Pancreas (tissue), 10 donors: Measurements from ENCODE around the gene PPP2R5D. TPM values are rescaled to one million over a fixed set of nuclear protein-coding genes. Genes with fewer than 3 reads are reported as not detected.

ENCODE experiments used
- ATAC-seq, 4 donors: fragments of 200-7000 bp; cut with Tn5 transposase; one replicate each; pipeline versions ENCODE4 v1.8.0 to v1.9.1; 2020; ENCODE audit warnings: mild to moderate bottlenecking in 4 of 4, moderate library complexity in 4 of 4
- DNase-seq, 6 donors: peaks; one replicate each; pipeline ENCODE4 v3.0.0-alpha.2; 2020
- FAIRE-seq: peaks from 2 replicates; lab custom pipeline; 2012; peaks lifted over from hg19 to GRCh38; lab: Jason Lieb, UNC
- H3K27ac ChIP-seq, 4 donors: fragments of 200-600 bp; sonication (generic); 1 replicate in 3 of 4; 2 replicates in 1 of 4; pipeline versions ENCODE4 v1.5.0 to v1.8.0; 2020
- H3K27me3 ChIP-seq, 4 donors: fragments of 200-600 bp; one replicate each; pipeline ENCODE4 v1.8.0; 2021
- H3K36me3 ChIP-seq, 3 donors: fragments of 200-600 bp; sonication (generic) in 1 of 3; one replicate each; pipeline versions ENCODE4 v1.5.0 to v1.8.0; 2020 to 2021
- H3K4me1 ChIP-seq, 3 donors: fragments of 200-600 bp; one replicate each; pipeline ENCODE4 v1.8.0; 2021
- H3K4me3 ChIP-seq, 4 donors: fragments of 200-600 bp; sonication (generic) in 2 of 4; one replicate each; pipeline versions ENCODE4 v1.5.0 to v1.8.0; 2020 to 2021
- H3K9me3 ChIP-seq, 4 donors: fragments of 200-600 bp; one replicate each; pipeline ENCODE4 v1.8.0; 2021
- WGBS, 2 donors: extraction: QIAGEN DNeasy Blood & Tissue Kit; methylation state at CpG; one replicate each; pipeline ENCODE4 v1.1.7; 2013; 5-methylcytosine and 5-hydroxymethylcytosine counted together
- intact Hi-C, 3 donors: fragments of 100-400 bp; cut with DNase I; formaldehyde crosslinking; loops; one replicate each; pipeline versions ENCODE4 v1.11.1 to v1.14.2; 2022
- polyA plus RNA-seq, 2 donors: library from polyadenylated mRNA; stranded (reverse); fragments of 200-250 nt; gene quantifications; one replicate each; pipeline ENCODE4 v1.2.3, GENCODE V29; 2013
- total RNA-seq, 6 donors: library from RNA; stranded (reverse); fragmentation: NEBNext Ultra II Directional in 4 of 6; extraction: Animal tissue kit (Norgen Biotek cat#: 25700) in 4 of 6; gene quantifications; one replicate each; pipeline versions ENCODE4 v1.2.1 to v1.2.4, GENCODE V29; 2021 to 2023
- TF ChIP-seq, protein P1 (sequence below), 4 donors: fragments of 200-600 bp; sonication (generic) in 3 of 4; IDR thresholded peaks; one replicate each; pipeline versions ENCODE4 v1.5.0 to v1.8.0; 2021; ENCODE audit warnings: antibody characterized with exemption in 4 of 4
- donor health status: healthy with polysubstance abuse.
- donor health status: DM: no; HTN: no; CAD: no; lungs with moderate emphysema.
- donor health status: DM: no; HTN: no; CAD: no.
- donor health status: control.
- donor health status: control.
- donor health status: Bipolar disorder and iron deficiency.
- donor health status: DM: yes; HTN: yes; CAD: no.
- donor health status: DM: no; HTN: no; CAD: no.
- donor health status: DM: no; HTN: no; CAD: no.
- donor health status: DM: yes; HTN: yes; CAD: no.

The PPP2R5D gene
- total and polyA plus RNA-seq, 8 donors, result 9.6 to 18.7 (median 12.6) TPM

DNA sequence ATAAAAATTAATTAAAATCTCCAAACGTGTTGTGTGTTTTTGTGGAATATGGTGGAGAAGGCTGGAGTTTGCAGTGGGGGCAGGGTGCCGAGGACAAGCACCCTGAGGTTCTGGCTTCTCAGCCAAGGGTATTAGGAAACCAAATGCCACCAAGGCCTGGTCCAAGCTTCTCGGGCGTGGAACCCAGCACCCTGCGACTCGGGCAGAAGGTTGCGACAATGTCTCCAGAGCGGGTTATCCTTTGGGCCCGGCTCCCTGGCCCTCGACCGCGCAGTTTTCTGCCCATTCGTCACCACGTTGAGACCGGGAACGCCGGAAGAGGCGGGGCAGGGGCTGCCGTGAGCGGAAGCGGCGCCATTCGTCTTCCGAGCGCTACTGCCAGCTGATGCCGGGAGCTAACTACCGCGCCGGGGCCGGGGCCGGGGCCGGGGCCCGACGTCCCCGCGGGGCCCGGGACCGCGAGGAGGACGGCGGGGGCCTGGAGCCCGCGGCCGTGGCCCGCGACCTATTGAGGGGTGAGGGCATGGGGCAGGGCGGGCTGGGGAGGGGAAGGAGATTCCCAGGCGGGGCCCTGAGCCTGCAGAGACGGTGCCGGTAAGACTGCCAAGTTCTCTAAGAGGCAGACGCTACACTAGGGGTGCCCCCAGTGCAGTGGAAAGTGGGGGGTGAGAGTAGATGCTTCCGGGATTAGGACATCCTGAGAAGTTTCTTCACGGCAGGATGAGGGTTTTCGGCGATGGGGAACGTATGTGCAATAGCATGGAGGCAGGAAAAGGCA, 37.1 kb downstream of the PPP2R5D start, which contains the start of gene RRP36:
TSS of gene RRP36 (plus strand) at position 354 of the 778 bp plus-strand sequence. CDS start at position 386, 32 bp downstream.
- Histone ChIP-seq H3K9me3 (no peaks in the 10 kb centered on the region), H3K4me3 (peak within 1 kb of the TSS; percentile 60 to 96 (median 86)), H3K4me1 (peaks cover 0 to 16% (median 3%) of the 10 kb centered on the region in 3 donors), H3K36me3 (peaks cover 0 to 24% (median 8%) of the 10 kb centered on the region in 3 donors), H3K27me3 (no peaks in the 10 kb centered on the region), H3K27ac (peak within 1 kb of the TSS; percentile 64 to 79 (median 70))
- TF ChIP-seq, protein P1, sequence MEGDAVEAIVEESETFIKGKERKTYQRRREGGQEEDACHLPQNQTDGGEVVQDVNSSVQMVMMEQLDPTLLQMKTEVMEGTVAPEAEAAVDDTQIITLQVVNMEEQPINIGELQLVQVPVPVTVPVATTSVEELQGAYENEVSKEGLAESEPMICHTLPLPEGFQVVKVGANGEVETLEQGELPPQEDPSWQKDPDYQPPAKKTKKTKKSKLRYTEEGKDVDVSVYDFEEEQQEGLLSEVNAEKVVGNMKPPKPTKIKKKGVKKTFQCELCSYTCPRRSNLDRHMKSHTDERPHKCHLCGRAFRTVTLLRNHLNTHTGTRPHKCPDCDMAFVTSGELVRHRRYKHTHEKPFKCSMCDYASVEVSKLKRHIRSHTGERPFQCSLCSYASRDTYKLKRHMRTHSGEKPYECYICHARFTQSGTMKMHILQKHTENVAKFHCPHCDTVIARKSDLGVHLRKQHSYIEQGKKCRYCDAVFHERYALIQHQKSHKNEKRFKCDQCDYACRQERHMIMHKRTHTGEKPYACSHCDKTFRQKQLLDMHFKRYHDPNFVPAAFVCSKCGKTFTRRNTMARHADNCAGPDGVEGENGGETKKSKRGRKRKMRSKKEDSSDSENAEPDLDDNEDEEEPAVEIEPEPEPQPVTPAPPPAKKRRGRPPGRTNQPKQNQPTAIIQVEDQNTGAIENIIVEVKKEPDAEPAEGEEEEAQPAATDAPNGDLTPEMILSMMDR (IDR thresholded peaks at IDR 0.05), result no peak
- FAIRE-seq (no peak), ATAC-seq (peak; percentile 92 to 97 (median 94)), DNase-seq (peak; percentile 76 to 94 (median 80))
- WGBS, 2 donors, result 0 to 1% methylated on average over 47 to 56 of the region's 56 CpGs
- intact Hi-C loops, result no loop called here

DNA sequence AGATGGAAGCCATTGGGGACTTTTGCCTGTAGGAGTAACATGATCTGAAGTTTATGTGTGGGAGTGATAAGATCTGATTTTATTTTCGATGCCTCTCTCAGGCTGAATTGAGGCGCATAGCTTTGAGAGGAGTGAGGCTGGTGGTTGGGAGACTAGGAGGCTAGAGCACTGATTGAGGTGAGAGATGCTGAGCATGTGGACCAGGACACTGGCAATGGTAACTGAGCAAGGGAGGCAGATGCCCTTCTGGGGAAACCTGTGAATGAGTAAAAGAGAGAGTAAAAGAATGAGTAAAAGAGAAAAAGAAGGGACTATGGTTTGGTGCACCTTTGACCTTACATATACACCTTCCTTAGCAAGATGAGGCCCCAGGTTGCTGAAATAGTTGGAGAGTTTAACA, 40.1 kb downstream of the PPP2R5D start:
- ATAC-seq, result no peak
- DNase-seq, result no peak
- no peak overlapping the region for H3K4me3 ChIP-seq
- WGBS, 2 donors, result 75 to 80% methylated on average over 2 of the region's 2 CpGs
- H3K27me3 ChIP-seq, result no peaks in the 10 kb centered on the region
- peaks cover 8 to 44% (median 17%) of the 10 kb centered on the region in 3 donors for H3K36me3 ChIP-seq
- H3K27ac ChIP-seq, result no peak overlapping the region
- peaks cover 0 to 16% (median 3%) of the 10 kb centered on the region in 3 donors for H3K4me1 ChIP-seq
- no peaks in the 10 kb centered on the region for H3K9me3 ChIP-seq
- intact Hi-C loops, result no loop called here
- TF ChIP-seq, protein P1 (IDR thresholded peaks at IDR 0.05), result no peak
- FAIRE-seq, result no peak

DNA sequence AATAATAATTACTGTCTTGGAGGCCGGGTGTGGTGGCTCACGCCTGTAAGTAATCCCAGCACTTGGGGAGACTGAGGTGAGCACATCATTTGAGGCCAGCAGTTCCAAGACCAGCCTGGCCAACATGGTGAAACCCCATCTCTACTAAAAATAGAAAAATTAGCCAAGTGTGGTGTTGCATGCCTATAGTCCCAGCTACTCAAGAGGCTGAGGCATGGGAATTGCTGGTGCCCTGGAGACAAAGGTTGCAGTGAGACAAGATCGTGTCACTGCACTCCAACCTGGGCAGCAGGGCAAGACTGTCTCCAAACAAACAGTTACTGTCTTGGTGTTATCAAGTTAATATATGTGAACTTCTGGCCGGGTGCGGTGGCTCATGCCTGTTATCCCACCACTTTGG, 42.0 kb downstream of the PPP2R5D start:
- no peak for ATAC-seq
- Histone ChIP-seq H3K36me3 (peaks cover 8 to 53% (median 17%) of the 10 kb centered on the region in 3 donors), H3K27ac (no peak overlapping the region), H3K27me3 (no peaks in the 10 kb centered on the region), H3K4me1 (peaks cover 0 to 13% (median 3%) of the 10 kb centered on the region in 3 donors), H3K9me3 (no peaks in the 10 kb centered on the region), H3K4me3 (no peak overlapping the region)
- intact Hi-C loops, result no loop called here
- DNase-seq, result peak in 1 of 6 donors; percentile 5
- WGBS, 2 donors, result 91 to 97% methylated on average over 5 of the region's 5 CpGs
- FAIRE-seq, result no peak
- TF ChIP-seq, protein P1 (IDR thresholded peaks at IDR 0.05), result no peak

DNA sequence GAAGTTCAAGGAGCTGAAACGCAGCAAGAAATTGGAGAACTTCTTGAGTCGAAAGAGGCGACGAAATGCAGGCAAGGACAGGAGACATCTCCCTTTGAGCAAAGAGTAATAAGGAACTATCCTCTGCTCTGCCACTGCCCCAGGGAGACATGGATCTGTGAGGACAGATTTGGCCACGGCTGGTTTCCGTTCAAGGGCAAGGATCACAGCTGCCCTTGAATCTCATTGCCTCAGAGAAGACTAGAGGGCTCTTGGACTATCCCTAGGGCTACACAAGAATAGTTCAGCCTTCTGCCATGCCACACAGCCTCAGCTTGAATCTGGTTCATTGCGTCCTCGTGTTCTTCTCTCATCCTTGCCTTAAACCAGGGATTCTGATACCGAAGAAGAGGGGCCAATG, 44.8 kb downstream of the PPP2R5D start:
- TF ChIP-seq, protein P1 (IDR thresholded peaks at IDR 0.05), result no peak
- no peaks in the 10 kb centered on the region for H3K9me3 ChIP-seq
- DNase-seq (peak in 1 of 6 donors; percentile 6), ATAC-seq (no peak), FAIRE-seq (no peak)
- 86 to 90% methylated on average over 9 of the region's 9 CpGs for WGBS, 2 donors
- no peaks in the 10 kb centered on the region for H3K27me3 ChIP-seq
- no peaks in the 10 kb centered on the region for H3K4me1 ChIP-seq
- intact Hi-C loops, result no loop called here
- no peak overlapping the region for H3K4me3 ChIP-seq
- no peak overlapping the region for H3K27ac ChIP-seq
- peaks cover 8 to 56% (median 17%) of the 10 kb centered on the region in 3 donors for H3K36me3 ChIP-seq

GRCh38 chr6:43032326-43032725, 48.0 kb downstream of the PPP2R5D start:
- no peak overlapping the region for H3K4me3 ChIP-seq
- peaks cover 0 to 45% (median 15%) of the 10 kb centered on the region in 3 donors for H3K36me3 ChIP-seq
- no peaks in the 10 kb centered on the region for H3K9me3 ChIP-seq
- ATAC-seq (no peak), DNase-seq (no peak), FAIRE-seq (no peak)
- H3K4me1 ChIP-seq, result no peaks in the 10 kb centered on the region
- WGBS, 2 donors, result 86 to 88% methylated on average over 4 of the region's 4 CpGs
- intact Hi-C loops, result no loop called here
- no peaks in the 10 kb centered on the region for H3K27me3 ChIP-seq
- TF ChIP-seq, protein P1 (IDR thresholded peaks at IDR 0.05), result no peak
- no peak overlapping the region for H3K27ac ChIP-seq
